Measurements from ENCODE around the gene RABEPK.
A peak's percentile ranks its signal among the peaks of the same experiment; 100 is the strongest.
"Not testable (repeated sequence)": the region's sequence is repeated elsewhere in the genome, so short reads cannot be mapped to it uniquely, and the experiment has no call there.

Gene RABEPK

GRCh38 chr9:125190361-125190801 lies 10.0 kb upstream of the RABEPK start:
- FAIRE-seq (no peak), DNase-seq (ENCODE audit: extremely low spot score, insufficient read length, low read depth) (no peak)

DNA sequence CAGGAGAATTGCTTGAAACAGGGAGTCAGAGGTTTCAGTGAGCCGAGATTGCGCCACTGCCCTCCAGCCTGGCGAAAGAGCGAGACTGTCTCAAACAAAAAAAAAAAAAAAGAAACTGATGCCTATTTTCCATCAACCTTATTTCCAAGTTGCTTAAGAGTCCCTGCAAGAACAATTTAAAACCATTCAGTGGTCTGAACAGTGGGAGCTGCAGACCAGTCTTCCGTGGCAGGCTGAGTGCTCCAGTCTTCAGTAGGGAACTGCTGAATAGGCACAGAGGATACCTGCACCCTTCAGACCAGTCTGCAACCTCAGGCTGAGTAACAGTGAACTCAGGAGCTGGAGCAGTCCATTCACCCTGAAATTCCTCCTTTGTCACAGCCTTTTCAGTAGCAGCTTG lies 5.9 kb upstream of the RABEPK start:
- FAIRE-seq; DNase-seq (ENCODE audit: extremely low spot score, insufficient read length, low read depth): not testable (repeated sequence)

DNA sequence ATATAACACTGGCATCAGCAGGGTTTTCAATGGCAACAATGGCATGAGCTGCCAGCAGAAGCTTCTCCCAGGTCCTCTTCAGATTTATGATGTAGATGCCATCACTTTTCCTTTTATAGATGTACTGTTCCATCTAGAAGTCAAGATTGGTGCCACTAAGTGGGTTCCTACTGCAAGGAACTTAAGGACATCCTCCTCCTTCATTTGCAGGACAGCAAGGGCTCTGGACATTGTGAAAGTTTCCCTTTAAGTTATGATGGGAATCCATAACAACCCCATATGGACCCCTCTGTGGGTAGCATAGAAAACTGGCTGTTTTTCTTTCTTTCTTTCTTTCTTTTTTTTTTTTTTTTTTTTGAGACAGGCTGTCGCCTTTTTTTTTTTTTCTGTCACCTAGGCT lies 4.8 kb upstream of the RABEPK start:
- FAIRE-seq; DNase-seq (ENCODE audit: extremely low spot score, insufficient read length, low read depth): not testable (repeated sequence)

DNA sequence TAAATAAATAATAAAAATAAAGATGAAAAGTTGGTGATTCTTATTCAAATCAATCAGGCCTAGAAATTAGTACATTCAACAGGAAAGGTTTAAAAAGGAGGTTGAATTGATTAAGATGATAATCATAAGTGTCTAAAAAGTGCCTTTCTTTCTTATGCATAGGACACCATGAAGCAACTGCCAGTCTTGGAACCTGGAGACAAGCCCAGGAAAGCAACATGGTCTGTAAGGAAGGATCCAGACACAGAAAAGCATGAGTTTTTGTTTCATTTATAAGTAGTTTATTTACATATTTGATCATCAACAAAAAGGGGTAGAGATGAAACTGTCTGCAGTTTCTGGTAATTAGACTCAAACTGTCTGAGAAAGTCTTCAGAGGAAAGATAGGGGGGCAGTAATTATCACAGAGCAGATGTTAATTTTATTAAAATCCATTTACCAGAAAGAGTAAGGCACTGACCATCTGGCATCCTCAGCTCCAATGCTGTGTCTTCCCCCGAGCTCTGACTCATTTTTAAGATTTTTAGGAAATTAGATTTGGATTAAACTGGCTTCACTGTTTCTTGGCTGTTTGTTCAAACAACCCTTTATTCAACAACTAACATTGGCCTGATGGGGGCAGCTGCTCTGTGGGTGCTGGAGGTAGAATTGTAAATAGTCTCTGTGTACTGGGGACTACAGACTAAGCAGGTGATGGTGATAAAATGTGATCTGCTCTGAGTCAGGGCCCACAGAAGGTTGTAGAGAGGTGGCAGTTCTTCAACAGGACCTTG lies 2.7 kb downstream of the RABEPK start:
- DNase-seq (ENCODE audit: extremely low spot score, insufficient read length, low read depth) = no peak
- FAIRE-seq = no peak

- no peak for FAIRE-seq
- no peak for DNase-seq (ENCODE audit: extremely low spot score, insufficient read length, low read depth)
These were observed 4.1 kb downstream of the RABEPK start for GRCh38 chr9:125204477-125204876.

DNA sequence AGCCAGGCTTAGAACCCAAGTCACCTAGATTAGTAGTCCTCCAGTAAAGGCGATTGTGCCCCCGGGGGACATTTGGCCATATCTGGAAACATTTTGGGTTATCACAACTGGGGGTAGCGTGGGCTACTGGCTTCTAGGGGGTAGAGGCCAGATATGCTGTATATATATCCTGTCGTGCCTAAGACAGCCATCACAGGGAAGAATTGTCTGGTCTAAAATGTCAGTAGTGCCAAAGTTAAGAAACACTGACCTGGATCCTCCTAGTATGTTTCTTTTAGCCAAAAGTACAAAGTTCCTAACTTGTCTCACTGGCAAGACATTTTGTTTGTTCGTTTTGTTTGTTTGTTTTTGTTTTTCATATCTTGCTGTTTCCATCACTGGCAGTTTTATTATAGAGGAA lies 13.8 kb downstream of the RABEPK start:
- no peak for DNase-seq (ENCODE audit: extremely low spot score, insufficient read length, low read depth)
- no peak for FAIRE-seq

- FAIRE-seq (no peak), DNase-seq (ENCODE audit: extremely low spot score, insufficient read length, low read depth) (no peak)
These were observed 18.3 kb downstream of the RABEPK start for GRCh38 chr9:125218621-125219020.

- not testable (repeated sequence) for FAIRE-seq; DNase-seq (ENCODE audit: extremely low spot score, insufficient read length, low read depth)
These were observed 24.5 kb downstream of the RABEPK start for GRCh38 chr9:125224858-125225257.

DNA sequence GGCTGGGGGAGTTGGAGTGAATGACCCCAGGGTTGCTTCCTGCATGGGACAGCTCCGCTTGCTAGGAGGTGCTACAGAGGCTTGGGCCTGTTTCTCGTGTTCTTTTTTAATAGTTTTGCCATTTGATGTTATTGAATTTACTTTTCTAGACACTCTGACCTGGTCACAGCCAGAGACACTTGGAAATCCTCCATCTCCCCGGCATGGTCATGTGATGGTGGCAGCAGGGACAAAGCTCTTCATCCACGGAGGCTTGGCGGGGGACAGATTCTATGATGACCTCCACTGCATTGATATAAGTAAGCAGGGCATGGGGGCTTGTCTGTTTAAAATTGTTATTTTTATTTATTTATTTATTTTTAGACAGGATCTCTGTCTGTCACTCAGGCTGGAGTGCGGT lies 27.4 kb downstream of the RABEPK start:
- DNase-seq (ENCODE audit: extremely low spot score, insufficient read length, low read depth) (no peak), FAIRE-seq (no peak)

DNA sequence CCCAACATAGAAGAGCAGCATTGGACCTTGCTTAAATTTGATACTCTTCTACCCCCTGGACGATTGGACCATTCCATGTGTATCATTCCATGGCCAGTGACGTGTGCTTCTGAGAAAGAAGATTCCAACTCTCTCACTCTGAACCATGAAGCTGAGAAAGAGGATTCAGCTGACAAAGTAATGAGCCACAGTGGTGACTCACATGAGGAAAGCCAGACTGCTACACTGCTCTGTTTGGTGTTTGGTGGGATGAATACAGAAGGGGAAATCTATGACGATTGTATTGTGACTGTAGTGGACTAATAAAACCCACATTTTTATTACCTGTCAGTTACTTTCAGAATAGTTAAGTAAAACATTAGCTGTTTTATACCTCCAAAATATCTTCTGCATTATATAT lies 33.3 kb downstream of the RABEPK start:
- DNase-seq (ENCODE audit: extremely low spot score, insufficient read length, low read depth) = no peak
- FAIRE-seq = no peak

- DNase-seq (ENCODE audit: extremely low spot score, insufficient read length, low read depth); FAIRE-seq: not testable (repeated sequence)
These were observed 33.8 kb downstream of the RABEPK start for GRCh38 chr9:125234099-125234498.

DNA sequence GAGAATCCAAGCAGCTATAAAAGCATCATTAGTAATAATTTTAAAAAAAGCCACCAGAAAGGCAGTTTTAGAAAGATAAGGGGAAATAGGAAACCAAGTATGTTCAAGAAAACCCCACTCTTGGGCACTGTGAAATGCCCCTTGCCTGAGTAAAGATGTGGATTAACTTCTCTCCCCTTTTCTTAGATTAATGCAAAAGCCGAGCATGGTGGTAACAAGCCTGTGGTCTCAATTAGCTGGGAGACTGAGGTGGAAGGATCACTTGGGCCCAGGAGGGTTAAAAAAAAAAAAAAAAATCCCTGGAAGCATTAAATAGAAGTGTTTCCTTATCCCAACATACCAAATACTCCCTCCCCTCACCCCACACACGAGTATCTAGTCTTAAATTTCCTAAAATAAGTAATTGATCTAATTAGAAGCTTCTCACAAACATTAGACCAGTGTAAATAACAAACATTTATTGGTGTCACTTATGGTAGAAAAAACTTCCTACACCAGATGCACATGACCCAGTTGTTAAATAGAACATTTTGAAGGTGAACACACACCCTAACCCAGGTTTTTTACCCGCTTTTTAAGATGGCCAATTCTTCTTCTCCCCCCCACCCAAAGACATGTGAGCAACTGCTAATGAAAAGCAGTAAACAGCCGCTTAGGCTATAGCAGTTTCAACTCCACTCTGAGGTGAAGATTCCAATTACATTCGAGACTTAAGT lies 35.6 kb downstream of the RABEPK start:
- no peak for FAIRE-seq
- no peak for DNase-seq (ENCODE audit: extremely low spot score, insufficient read length, low read depth)

GRCh38 chr9:125236520-125237159 lies 36.3 kb downstream of the RABEPK start:
- DNase-seq (ENCODE audit: extremely low spot score, insufficient read length, low read depth); FAIRE-seq: not testable (repeated sequence)

- FAIRE-seq = no peak
- DNase-seq (ENCODE audit: extremely low spot score, insufficient read length, low read depth) = no peak
These were observed 38.0 kb downstream of the RABEPK start for GRCh38 chr9:125238127-125238914.

GRCh38 chr9:125238915-125239446 lies 38.6 kb downstream of the RABEPK start:
- no peak for DNase-seq (ENCODE audit: extremely low spot score, insufficient read length, low read depth)
- FAIRE-seq = no peak

- FAIRE-seq (no peak), DNase-seq (ENCODE audit: extremely low spot score, insufficient read length, low read depth) (no peak)
These were observed 39.6 kb downstream of the RABEPK start for GRCh38 chr9:125239631-125240597.

GRCh38 chr9:125240649-125240999 lies 40.3 kb downstream of the RABEPK start:
- DNase-seq (ENCODE audit: extremely low spot score, insufficient read length, low read depth) (no peak), FAIRE-seq (no peak)

DNA sequence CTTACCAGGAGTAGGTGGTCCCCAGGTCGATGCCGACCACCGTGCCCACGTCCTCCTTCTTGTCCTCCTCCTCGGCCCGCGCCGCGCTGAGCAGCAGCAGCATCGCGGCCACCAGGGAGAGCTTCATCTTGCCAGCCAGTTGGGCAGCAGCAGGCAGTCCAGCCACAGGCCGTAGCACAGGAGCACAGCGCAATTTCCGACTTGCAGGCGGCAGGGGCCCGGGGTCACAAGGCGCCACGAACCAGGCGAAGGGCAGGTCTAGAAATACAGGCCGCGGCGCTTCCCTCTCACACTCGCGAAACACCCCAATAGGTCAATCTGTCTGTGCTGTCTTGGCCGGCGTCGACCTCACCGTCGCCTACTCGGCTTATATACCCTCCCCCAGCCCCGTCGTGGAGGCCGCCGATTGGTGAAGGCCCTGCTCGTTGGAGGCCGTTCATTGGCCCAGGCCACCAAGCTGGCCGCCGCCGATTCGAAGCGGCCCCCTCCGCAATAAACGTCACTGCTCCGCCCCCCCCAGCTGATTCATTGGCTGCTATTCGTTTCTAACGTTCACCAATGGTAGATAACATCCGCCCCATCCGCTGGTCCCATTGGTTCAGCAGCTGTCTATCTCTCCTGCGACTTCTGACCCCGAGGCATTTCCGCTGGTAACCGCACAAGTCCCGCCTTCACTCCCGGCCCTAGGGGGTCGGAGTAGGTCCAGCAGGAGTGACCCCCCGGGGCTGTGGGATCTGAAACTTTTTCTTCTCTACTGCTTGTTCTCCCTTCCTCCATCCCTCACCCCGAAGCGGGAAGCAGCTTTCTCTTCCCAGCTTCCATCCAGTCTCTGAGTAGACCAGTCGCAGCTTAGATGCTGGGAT lies 40.9 kb downstream of the RABEPK start, which contains the start of gene HSPA5:
TSS of gene HSPA5 (minus strand) at position 344 of the 863 bp plus-strand sequence. CDS start at position 127, 217 bp downstream.
- DNase-seq (ENCODE audit: extremely low spot score, insufficient read length, low read depth) (peak; percentile 93), FAIRE-seq (peak; percentile 96)
